Measurements from ENCODE around the gene CHD6. TPM values are rescaled to one million over a fixed set of nuclear protein-coding genes. Genes with fewer than 3 reads are reported as not detected.

CHD6 gene
- total RNA-seq, 2 experiments from 2014 or later, result 19.4 to 20.3 TPM

DNA sequence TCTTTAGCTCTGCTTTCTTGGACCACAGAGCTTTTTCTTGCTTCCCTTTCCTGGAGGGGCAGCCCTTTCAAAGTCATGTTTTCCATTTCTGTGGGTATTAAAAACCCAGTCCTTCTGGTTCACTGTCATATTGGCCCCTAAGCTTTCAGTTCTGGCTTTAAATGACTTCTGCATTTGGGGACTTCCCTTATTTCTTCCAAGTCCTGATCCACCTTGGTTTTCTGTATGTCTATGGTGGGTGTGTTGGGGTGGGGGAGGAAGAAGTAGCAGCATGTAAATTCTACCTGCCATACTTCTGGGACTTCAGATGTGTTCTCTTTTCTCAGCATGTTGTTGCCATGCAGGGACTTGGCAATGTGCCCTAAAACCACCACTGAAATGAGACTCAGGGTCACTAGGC is 174.5 kb downstream of the CHD6 start:
- ChIA-PET POLR2A (no interaction called here), CTCF (interaction anchor here (1.2 kb wide), 1 partner anchor 12 kb away, joined by 4 read pairs; no protein-coding TSS in a partner anchor)

DNA sequence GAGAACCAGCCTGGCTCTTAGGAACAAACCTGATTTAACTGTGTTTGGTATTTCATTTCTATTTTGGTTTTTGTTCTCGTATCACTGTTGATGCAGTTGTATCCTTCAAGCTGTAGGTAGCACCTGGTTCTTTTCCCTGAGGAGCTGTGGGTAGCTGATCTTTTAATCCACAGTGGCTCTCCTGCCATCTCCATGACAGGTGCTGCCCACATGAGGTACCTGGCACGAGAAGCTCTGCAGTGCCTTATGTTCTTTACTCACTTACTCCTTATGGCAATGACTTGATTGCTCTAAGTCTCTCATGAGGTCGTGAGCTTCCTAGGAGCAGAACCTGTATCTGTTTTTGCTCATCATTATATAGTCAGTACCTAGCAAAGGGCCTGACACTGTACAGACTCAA is 177.3 kb downstream of the CHD6 start:
- ChIA-PET CTCF (no interaction called here), POLR2A (no interaction called here)

DNA sequence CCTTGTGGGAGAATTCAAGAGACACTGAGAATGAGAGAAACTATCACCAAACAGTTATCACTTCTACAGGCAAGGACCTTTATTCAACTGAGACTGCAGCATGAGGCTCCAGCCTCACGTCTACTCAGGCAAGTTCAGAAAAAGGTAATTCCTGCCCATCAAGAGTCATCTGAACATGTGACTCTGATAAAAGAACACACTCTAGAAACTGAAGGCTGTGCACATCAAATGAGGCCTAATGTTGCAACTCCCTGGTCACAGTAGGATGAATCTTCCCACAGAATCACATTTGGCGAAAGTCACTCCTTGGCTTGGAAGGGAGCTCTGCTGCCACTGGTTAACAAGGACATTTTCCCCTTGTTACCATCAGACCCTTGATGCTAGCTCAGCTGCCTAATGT is 180.3 kb downstream of the CHD6 start:
- ChIA-PET POLR2A (no interaction called here), CTCF (no interaction called here)

DNA sequence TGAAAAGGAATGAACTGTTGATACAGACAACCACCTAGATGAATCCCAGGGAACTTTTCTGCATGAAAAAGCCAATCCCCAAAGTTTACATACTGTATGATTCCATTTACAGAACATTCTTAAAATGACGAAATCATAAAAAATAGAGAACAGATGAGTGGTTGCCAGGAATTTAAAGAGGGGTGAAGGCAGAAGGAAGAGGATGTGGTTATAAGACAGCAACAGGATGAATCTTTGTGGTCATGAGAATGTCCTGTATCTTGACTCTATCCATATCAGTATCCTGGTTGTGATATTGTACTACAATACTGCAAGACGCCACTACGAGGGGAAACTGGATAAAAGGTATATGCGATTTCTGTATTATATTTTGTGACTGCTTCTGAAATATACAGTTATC is 181.5 kb downstream of the CHD6 start:
- ChIA-PET CTCF (no interaction called here), POLR2A (no interaction called here)

DNA sequence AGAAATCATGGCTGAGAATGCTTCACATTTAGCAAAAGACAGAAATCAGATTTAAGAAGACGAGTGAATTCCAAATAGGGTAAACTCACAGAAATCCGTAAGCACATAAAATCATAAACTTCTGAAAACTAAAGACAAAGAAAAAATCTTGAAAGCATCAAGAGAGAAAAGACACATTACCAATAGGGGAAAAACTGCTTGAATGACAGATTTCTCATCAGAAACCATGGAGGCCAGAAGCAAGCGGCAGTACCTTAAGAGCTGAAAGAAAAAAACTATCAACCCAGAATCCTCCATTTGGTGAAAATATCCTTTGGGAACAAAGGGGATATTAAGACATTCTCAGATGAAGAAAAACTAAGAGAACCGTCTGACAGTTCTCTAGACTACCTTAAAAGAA is 185.0 kb downstream of the CHD6 start:
- CTCF ChIA-PET, result interaction anchor here (0.9 kb wide), 1 partner anchor 8 kb away, joined by 3 read pairs; no protein-coding TSS in a partner anchor
- POLR2A ChIA-PET, result no interaction called here

DNA sequence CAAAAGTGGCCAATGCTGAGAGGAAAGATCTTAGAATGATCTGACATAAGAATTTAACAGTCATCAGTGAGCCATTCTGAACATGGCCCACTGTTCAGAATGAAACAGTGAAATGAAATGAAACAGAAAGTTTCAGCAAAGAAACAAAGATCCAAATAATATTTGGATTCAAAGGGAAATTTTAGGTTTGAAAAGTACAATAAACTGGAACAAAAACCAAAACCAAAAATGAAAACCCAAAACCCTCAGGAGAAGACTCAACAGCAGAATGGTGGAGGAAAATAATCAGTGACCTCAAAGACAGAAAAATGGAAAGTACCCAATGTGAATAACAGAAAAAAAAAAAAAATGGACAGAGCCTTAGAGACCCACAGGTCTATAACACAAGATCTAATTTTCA is 185.4 kb downstream of the CHD6 start:
- ChIA-PET POLR2A (no interaction called here), CTCF (interaction anchor here (0.8 to 1.2 kb wide), 2 partner anchors 11 to 355 kb away, joined by 4 read pairs; no protein-coding TSS in a partner anchor)

DNA sequence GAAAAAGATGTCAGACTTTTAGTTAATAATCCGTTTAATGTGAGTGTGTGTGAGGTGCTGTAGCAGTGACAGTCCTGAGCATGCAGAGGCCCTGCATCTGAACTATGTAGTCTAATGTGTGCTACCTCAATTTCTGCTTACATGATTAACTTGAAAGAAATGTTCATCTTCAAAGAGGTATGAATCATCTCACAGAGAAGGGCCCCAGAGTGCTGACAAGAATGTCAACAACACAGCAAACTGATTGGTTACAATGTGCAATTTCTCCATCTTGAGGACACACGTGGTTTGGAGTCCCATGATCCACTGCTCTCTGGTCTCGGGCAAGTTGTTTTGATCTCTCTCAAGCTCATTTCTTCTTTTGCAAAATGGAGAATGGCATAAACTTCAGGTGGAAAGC is 189.9 kb downstream of the CHD6 start:
- ChIA-PET CTCF (interaction anchor here (1.3 kb wide), 1 partner anchor 9 kb away, joined by 3 read pairs; no protein-coding TSS in a partner anchor), POLR2A (no interaction called here)

DNA sequence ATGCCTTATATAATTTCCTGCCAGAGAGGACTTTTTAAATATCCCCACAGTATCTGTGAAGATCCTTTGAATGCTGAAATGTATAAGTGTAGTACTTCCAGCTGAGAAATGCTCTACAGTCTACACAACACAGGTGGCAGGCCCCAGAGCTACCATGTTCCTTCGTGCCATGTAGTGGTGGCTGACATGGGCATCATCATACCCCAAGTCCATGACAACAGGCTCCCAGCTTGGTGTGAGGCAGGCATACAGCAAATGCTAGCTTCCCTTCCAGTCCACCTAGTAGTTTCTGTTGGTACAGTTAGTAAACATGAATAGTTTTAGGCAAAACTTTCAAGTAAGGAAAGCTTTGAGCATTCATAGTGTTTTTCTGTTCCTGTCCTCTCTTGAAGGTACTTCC is 190.3 kb downstream of the CHD6 start:
- ChIA-PET CTCF (interaction anchor here (1.3 kb wide), 1 partner anchor 8 kb away, joined by 3 read pairs; no protein-coding TSS in a partner anchor), POLR2A (no interaction called here)

DNA sequence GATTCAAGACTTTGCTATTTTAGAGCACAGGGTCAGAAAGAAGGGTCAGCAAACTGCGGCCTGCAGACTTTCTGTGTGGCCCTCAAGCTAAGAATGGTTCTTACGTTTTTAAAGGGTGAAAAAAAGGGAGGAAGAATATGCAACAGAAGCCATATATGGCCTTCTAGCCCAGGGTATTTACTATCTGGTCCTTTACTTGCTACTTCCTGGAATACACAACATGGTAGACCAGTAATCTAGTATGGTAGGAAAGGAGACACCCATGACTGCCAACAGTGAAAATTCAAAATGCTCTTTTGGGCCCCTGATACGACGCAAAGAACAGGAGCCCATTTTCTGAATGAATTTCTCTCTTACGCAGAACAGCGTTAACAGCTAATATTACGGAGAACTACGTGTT is 191.2 kb downstream of the CHD6 start:
- CTCF ChIA-PET, result no interaction called here

DNA sequence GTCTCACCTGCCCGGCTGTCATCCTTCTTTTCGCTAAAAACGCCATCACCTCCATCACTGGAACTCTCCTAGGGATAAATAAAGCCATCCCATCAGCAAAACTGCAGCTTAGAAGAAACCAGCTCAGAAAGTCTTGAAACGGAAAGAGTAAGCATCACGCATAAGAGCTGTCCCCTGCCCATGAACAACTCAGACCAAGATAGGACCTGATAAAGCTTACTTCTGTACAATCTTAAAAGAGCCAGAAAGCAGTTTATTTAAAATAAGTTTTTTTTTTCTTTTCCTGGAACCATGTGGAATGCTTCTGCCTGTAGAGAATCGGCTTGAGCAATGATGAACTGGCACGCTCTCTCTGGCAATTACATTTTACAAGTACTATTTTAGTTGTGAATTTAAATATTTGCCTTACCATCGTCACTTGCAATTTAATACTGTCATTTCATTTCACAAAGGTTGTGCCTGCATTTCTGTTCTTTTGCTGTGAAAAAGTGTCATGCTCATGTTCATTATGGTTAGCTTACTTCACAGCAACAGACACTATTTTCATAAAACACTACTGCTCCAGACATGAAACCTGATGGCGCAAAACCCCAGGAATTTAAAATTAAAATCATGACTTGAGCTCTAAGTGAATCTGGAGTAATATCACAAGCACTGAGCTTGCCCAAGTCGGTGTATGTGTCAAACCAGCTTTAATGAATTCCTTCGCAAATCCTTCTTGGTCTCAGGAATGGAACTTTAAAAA is 191.9 kb downstream of the CHD6 start:
- ChIA-PET POLR2A (no interaction called here), CTCF (no interaction called here)

More for the DNA sequence above, 191.2 kb downstream of the CHD6 start:
- POLR2A ChIA-PET, result no interaction called here

DNA sequence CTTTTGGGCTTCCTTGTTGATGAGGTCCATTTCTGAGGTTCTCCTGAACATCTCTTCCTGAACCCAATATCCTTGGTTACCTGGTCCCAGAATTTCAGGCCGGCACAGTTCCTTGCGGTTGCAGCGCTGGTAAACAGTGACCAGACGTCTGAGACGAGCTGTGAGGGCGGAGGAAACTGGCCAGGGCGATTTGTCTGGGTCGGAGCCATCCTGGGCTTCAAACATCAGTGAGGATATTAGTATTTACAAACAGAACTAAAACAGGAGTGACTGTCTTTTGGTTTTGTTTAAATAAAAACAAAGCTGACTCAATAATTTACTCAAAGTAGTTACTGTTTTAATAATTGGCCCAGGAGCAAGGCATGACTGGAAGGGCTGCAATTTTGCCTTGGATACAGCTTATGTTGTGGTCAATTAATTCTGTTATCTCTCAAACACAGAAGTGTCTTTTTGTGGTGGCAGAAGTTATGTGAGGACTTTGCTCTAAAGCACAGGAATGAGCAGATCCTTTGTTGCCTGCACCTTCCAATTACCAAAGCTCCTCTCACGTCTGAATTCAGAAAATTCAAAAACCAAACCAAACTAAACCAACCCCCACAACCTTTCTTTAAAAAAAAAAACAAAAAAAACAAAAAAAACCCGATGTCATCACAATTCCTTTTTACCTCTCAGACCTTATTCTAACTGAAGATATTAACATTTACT is 192.8 kb downstream of the CHD6 start:
- ChIA-PET POLR2A (no interaction called here), CTCF (interaction anchor here (1.4 kb wide), 1 partner anchor 8 kb away, joined by 3 read pairs; no protein-coding TSS in a partner anchor)

DNA sequence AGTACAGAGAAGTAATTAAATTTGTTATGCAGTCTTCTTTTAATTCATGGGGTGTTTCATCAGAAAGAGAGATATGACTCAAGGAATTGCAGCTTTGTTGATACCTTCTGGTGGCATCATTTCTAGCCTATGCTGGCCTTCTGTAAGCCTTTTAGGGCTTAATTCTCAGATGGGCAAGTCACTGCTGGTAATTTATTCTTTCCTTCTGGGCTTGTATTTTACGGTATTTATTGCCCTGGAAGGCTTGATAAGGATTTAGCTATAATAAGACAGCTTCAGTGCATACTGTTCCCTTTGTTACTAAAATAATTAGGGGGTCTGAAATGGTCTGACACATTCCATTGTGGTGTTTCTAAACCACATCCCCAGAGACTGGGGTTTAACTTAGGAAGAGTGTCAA is 193.6 kb downstream of the CHD6 start:
- ChIA-PET CTCF (interaction anchor here (1.4 kb wide), 1 partner anchor 9 kb away, joined by 3 read pairs; no protein-coding TSS in a partner anchor), POLR2A (no interaction called here)

DNA sequence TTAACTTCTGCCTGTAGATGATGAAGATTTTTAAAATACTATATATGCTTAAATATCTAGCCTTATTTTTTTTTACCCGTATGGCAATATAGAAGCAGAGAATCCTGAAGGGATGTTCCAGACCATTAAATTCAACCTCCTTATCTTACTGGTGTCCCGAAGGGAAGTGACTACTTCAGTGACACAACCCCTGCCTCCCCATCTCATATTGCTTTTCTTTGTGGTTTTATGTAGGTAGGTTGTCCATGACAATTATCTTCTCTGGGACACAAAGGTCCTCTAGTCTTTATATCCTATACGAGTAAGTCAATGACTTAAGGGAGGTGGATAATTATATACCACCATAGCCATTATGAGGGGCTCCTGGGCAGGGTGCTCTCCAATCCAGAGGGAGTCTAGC is 194.2 kb downstream of the CHD6 start:
- CTCF ChIA-PET, result no interaction called here
- POLR2A ChIA-PET, result no interaction called here

DNA sequence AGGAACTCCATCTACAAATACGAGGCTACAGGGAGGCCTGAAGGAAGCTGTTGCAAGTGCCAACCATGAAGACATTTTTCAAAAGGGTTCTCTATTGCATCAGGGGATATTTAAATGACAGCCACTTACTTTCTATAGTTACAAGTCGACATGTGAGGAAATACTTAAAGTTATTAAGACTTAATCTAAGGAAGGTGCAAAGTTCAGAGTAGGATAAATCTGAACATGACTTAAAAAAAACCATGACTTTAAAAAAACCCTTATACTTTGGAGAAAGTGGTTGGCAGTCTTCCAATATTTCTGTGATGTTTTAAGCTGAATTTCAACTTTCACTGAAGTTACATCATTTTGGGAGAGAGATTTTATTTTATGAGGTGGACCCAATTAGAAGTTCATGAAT is 195.2 kb downstream of the CHD6 start:
- ChIA-PET POLR2A (no interaction called here), CTCF (no interaction called here)

DNA sequence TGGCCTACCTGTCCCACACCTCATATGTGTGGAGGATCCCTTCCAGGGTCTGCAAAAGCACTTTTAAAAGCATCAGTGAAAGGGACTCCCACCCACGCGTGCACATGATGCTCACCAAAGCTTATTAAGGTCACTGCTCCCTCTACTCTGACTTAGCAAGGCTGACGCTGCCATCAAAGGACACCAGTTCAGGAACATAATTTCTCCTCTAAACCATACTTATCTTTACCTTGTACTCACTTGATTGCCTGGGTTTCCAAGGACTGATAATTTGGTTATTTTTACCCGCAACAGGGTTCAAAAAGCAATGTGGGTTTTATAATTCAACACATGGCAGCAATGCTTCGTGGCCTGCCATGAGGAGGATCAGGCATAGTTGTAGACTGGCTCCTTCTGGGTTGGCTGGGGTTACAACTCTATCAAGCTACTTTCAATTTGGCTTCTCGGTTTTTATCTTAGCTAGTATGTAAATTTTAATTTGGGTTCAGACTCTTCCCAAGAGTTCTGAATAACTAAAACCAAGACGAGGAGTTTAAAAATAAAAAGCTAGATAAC is 199.4 kb downstream of the CHD6 start:
- ChIA-PET POLR2A (no interaction called here), CTCF (interaction anchor here (1.0 kb wide), 1 partner anchor 9 kb away, joined by 3 read pairs; no protein-coding TSS in a partner anchor)

DNA sequence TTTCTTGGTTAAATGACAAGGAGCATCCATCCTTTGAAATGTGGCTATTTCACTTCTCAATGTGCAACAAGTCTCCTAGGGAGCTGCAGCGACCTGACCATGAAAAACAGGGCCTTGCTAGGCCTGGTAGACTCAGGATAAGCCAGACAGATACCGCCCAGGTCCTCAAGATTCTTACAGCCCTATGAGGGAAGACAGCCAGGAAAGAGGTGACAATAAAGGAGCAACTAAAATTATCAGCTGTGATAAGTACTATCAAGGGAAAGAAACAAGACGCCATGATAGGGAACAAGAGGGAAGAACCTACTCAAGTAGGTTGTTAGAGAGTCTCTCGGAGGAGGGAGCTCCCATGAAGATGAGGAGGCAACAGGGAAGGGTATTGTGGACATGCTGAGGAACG is 200.1 kb downstream of the CHD6 start:
- ChIA-PET CTCF (no interaction called here), POLR2A (no interaction called here)

DNA sequence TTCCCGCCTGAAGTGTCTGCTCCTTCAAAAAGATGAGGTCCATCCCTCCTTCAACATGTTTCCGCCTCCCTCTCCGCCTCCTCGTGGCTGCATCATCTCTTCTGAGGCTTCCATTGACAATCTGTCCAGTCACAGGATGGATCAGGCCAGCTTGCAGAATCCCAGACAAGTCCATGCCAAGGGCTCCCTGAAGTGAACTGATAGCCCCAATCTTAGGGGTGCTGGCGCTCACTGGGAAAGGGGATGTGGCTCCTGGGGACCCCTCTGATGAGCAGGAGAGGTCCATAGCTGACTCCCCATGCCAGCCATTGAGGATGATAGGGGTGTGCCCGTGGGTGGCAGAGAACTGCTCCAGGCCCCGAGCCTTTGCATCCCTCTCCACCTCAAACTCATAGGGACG is 203.0 kb downstream of the CHD6 start:
- CTCF ChIA-PET, result interaction anchor here (1.5 kb wide), 1 partner anchor 38 kb away, joined by 3 read pairs; no protein-coding TSS in a partner anchor

DNA sequence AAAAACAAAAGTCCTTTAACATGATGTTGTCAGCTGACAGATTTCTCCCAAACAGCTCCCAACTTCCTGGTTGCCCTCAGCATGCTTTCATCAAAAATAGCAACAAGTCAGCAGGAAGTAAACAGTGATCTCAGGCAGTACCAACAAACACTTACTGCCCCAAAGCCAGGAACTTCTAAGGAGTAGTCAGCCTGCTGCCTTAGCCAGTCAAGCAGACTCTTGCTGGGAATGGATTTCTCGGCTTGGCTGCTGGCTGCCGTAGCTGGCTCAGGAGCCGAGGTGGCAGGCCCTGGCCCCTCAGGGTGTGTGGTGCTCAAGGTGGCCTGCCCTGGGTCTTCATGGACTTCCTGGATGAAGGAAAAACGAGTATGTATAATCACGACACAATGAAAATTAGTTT is 205.0 kb downstream of the CHD6 start:
- ChIA-PET POLR2A (no interaction called here), CTCF (no interaction called here)

More for the DNA sequence above, 203.0 kb downstream of the CHD6 start:
- POLR2A ChIA-PET, result no interaction called here

DNA sequence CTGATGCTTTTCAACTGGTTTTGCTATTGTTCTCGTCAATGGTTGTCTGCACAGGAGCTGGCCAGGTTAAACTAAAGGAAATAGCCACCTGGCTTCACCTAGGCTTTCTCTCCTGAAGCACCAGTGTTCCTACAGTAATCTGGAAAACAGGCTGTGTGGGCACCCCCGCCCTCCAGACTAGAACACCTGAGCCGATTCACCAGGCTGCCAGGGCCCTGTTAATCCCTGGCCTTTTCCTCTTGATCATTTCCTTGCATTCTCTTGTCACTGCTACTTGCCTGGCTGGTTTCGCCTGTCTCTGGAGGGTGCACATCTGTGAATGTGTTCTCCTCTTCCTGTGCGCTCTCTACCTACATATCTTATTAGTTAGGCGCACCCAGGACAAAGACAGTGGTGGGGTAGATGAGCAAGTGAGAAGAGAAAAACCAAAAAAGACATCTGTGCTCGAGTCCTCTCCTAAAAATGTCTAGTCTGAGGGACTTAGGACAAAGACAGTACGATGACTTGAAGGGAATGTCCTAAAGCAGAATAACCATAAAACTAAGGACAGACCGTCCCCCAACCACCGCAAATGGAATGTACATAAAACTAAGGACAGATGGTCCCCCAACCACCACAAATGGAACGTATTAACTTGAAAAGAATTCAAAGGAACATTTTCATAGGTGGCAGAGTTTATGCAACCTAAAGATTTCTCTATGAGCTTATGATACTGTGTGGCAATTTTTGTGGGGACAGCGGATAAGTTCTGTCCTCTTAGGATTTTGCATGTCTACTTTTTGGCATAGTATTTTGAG is 205.7 kb downstream of the CHD6 start:
- CTCF ChIA-PET, result no interaction called here

DNA sequence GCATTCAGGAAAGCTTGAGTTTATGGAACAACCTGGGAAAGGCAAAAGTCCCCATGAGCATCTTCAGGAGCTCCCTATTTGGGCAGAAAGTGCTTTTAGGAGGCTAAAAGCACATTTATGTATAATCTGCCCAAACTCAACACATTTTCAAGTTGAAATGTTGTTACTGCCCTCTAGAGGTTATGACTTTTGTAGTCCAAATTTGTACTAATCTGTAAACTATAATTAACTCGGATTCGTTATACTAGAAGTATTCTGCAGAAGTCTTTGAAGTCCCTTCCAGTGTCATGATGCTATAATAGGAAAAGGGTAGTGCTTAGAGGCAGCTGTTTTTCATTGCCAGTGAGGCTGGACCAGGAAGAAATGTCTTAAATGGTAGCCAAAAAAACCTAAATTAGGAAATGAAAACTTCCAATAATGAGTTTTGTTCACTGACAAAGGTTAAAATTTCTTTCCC is 206.8 kb downstream of the CHD6 start:
- POLR2A ChIA-PET, result no interaction called here
- CTCF ChIA-PET, result interaction anchor here (1.3 kb wide), 1 partner anchor 264 kb away, joined by 3 read pairs; no protein-coding TSS in a partner anchor

More for the DNA sequence above, 205.7 kb downstream of the CHD6 start:
- POLR2A ChIA-PET, result no interaction called here

All from activated CD8-positive, alpha-beta memory T cell treated with anti-CD3 and anti-CD28 coated beads for 36 hours (primary cell).